ENCODE data around the gene STK10.

DNA sequence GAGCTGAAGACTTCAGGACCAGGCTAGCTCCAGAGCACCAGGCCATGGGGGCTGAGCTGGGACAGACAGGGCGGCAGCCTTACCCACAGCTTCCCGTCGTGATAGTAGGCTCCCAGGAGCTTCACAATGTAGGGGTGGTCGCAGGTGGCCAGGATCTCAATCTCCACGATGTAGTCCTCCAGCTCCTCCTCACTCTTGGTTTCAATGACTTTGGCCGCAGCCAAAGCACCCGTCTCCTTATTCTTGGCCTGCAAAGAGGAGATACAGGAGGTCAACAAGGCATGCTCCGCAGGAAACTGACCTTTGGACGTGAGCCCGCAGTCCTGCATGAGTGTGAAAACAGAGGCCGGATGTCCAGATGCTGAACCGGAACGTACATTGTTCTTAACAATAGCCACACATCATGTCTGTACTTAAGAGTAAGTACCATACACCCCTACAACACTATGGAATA, 31.5 kb downstream of the STK10 start:
- TF ChIP-seq EP300 (IDR thresholded peaks at IDR 0.05; ENCODE audit: borderline replicate concordance) (no peak), TAF1 (IDR thresholded peaks at IDR 0.05; ENCODE audit: low read depth) (no peak), EGR1 (IDR thresholded peaks at IDR 0.05) (no peak), CREB1 (IDR thresholded peaks at IDR 0.05; ENCODE audit: low read depth) (no peak), CEBPB (IDR thresholded peaks at IDR 0.05) (no peak)
- TF ChIP-seq, protein P1, sequence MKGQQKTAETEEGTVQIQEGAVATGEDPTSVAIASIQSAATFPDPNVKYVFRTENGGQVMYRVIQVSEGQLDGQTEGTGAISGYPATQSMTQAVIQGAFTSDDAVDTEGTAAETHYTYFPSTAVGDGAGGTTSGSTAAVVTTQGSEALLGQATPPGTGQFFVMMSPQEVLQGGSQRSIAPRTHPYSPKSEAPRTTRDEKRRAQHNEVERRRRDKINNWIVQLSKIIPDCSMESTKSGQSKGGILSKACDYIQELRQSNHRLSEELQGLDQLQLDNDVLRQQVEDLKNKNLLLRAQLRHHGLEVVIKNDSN (IDR thresholded peaks at IDR 0.05): no peak

All from Ishikawa (cell line).